ENCODE measurements around the gene WNT9B.

DNA sequence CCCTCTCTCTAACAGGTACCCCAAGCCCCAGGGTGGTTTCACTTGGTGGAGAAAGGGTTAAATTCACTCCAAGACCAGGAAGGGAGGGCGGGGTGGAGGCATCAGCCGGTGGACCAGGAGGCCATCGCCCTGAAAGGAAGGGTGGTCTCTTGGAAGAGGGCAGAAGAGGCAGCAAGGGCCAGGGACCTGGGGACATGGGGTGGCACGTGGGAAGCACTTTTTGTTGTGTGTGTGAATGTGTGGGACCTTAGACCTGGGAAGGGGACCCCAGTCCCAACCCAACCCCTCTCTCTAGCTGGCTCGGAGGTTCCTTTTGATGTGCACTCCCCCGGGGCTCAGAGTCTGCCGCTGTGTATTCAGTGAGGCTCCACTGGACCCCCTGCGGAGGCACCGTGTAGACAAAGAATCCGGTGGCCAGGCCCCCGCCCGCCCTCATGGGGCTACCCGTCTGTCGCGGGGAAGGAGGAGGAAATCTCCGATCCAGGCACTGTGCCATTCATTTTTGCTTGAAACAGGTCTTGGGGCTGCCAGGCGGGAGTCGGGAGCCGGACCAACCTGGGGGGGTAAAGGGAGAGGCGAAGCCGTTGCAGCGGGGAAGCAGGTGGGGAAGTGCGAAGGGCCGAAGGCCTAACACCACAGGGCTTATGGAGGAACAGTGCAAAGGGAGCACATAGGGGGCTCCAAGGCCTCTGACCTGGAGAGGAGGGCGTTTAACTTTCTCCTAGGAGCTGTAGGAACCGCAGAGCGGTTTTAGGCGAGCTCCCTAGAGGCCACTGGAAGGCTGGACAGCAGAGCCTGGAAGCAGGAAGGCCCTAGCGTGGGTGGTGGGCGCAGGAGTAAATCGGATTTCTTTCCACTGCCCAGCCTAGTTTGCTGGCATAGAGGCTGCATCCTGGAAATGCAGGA, 29.6 kb upstream of the WNT9B start:
- TF ChIP-seq, protein P1, sequence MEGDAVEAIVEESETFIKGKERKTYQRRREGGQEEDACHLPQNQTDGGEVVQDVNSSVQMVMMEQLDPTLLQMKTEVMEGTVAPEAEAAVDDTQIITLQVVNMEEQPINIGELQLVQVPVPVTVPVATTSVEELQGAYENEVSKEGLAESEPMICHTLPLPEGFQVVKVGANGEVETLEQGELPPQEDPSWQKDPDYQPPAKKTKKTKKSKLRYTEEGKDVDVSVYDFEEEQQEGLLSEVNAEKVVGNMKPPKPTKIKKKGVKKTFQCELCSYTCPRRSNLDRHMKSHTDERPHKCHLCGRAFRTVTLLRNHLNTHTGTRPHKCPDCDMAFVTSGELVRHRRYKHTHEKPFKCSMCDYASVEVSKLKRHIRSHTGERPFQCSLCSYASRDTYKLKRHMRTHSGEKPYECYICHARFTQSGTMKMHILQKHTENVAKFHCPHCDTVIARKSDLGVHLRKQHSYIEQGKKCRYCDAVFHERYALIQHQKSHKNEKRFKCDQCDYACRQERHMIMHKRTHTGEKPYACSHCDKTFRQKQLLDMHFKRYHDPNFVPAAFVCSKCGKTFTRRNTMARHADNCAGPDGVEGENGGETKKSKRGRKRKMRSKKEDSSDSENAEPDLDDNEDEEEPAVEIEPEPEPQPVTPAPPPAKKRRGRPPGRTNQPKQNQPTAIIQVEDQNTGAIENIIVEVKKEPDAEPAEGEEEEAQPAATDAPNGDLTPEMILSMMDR (IDR thresholded peaks at IDR 0.05; ENCODE audit: poor library complexity, severe bottlenecking), result no peak
- TF ChIP-seq MXI1 (conservative IDR thresholded peaks at IDR 0.05; ENCODE audit: poor library complexity, severe bottlenecking) (no peak), EP300 (conservative IDR thresholded peaks at IDR 0.05; ENCODE audit: poor library complexity, severe bottlenecking) (no peak), EZH2 (IDR thresholded peaks at IDR 0.05; ENCODE audit: borderline replicate concordance, insufficient read depth, low read length, poor library complexity, severe bottlenecking) (no peak)
